Smooth muscle cell (in vitro differentiated cells): ENCODE measurements around the gene FCGR3A. TPM values are rescaled to one million over a fixed set of nuclear protein-coding genes. Genes with fewer than 3 reads are reported as not detected.
"Not testable (repeated sequence)": the region's sequence is repeated elsewhere in the genome, so short reads cannot be mapped to it uniquely, and the experiment has no call there.

Experiments
- DNase-seq: peaks from one replicate; lab custom pipeline; 2025; ENCODE audit not compliant: unreplicated experiment; lab: John Stamatoyannopoulos, UW
- H2AFZ ChIP-seq: fragments of 200-600 bp; sonication (generic); 2 replicates; pipeline ENCODE4 v1.6.0; 2016; ENCODE audit warnings: antibody characterized with exemption, low read depth, mild to moderate bottlenecking
- H3F3A ChIP-seq: fragments of 200-600 bp; sonication (generic); 2 replicates; pipeline ENCODE4 v1.6.0; 2017; ENCODE audit warnings: antibody characterized with exemption, low read depth
- H3K27ac ChIP-seq: fragments of 200-600 bp; sonication (generic); 2 replicates; pipeline ENCODE4 v1.5.1; 2016; ENCODE audit warnings: low read depth, mild to moderate bottlenecking
- H3K27me3 ChIP-seq: fragments of 200-600 bp; sonication (generic); 2 replicates; pipeline ENCODE4 v1.6.1; 2016; ENCODE audit warnings: low read depth, mild to moderate bottlenecking
- H3K36me3 ChIP-seq: fragments of 200-600 bp; sonication (generic); 2 replicates; pipeline ENCODE4 v1.5.1; 2016; ENCODE audit warnings: low read depth
- H3K4me1 ChIP-seq: fragments of 200-600 bp; sonication (generic); 2 replicates; pipeline ENCODE4 v1.5.1; 2016; ENCODE audit warnings: low read depth
- H3K4me2 ChIP-seq: fragments of 200-600 bp; sonication (generic); 2 replicates; pipeline ENCODE4 v1.6.0; 2016; ENCODE audit warnings: mild to moderate bottlenecking
- H3K4me3 ChIP-seq: fragments of 200-600 bp; sonication (generic); 2 replicates; pipeline ENCODE4 v1.5.1; 2016; ENCODE audit warnings: mild to moderate bottlenecking
- H3K79me2 ChIP-seq: fragments of 200-600 bp; sonication (generic); 2 replicates; pipeline ENCODE4 v1.6.0; 2016; ENCODE audit warnings: low read depth, mild to moderate bottlenecking
- H3K9ac ChIP-seq: fragments of 200-600 bp; sonication (generic); 2 replicates; pipeline ENCODE4 v1.6.0; 2016; ENCODE audit warnings: low read depth
- H3K9me3 ChIP-seq: fragments of 200-600 bp; sonication (generic); replicated peaks from 2 replicates; pipeline ENCODE4 v1.5.1; 2016; ENCODE audit warnings: low read depth
- H4K20me1 ChIP-seq: fragments of 200-600 bp; sonication (generic); 2 replicates; pipeline ENCODE4 v1.6.0; 2016; ENCODE audit warnings: low read depth
- WGBS: methylation state at CpG from one replicate; pipeline ENCODE4 v1.1.7; 2016; ENCODE audit warnings: low lambda C conversion rate; 5-methylcytosine and 5-hydroxymethylcytosine counted together
- polyA plus RNA-seq: library from polyadenylated mRNA; unstranded; fragments of >200 nt; fragmentation: Nextera tagmentation; extraction: Ambion mirVana; gene quantifications from 2 replicates; pipeline ENCODE4 v1.2.1, GENCODE V29; 2016
- total RNA-seq: library from RNA; depleted of rRNA; stranded (reverse); fragments of >200 nt; gene quantifications from 2 replicates; pipeline ENCODE4 v1.2.3, GENCODE V29; 2014

FCGR3A gene
- total and polyA plus RNA-seq, 2 experiments from 2014 or later: 0.09 TPM; not detected in 1

GRCh38 chr1:161553631-161554030 is 4.0 kb upstream of the FCGR3A start:
- H2AFZ ChIP-seq, H3K9ac ChIP-seq, H3K4me1 ChIP-seq, H3K27ac ChIP-seq, DNase-seq, H3K36me3 ChIP-seq, H3K9me3 ChIP-seq, H3K4me3 ChIP-seq, H3K79me2 ChIP-seq, H3K27me3 ChIP-seq, H3F3A ChIP-seq, H3K4me2 ChIP-seq, H4K20me1 ChIP-seq: not testable (repeated sequence)
- WGBS: 86% methylated on average over 2 of the region's 2 CpGs

DNA sequence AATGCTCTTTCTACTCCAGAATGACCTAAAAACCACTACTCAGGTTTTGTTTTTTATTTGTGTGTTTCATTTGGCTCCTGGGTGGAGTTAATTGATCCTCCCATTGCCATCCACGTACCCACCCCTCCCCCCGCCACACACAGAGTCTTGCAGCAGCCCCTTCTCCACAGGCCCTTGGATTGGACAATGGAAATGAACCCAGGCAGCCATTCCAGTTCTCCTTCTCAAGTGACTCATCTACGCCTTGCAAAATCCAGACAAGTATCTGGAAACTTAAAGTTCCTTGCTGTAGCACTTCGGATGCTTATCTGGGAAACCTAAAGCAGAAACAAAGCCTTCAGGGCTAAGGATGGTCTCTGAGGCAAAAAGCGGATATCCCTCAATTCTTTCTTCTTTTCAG is 1.3 kb upstream of the FCGR3A start:
- not testable (repeated sequence) for H3K9ac ChIP-seq, H3K9me3 ChIP-seq, H3K79me2 ChIP-seq, H3K27me3 ChIP-seq, H3K36me3 ChIP-seq, H4K20me1 ChIP-seq, H2AFZ ChIP-seq, DNase-seq, H3K27ac ChIP-seq, H3K4me1 ChIP-seq, H3K4me3 ChIP-seq, H3F3A ChIP-seq, H3K4me2 ChIP-seq
- WGBS: 68% methylated on average over 5 of the region's 5 CpGs

GRCh38 chr1:161548749-161549406 is 740 bp downstream of the FCGR3A start:
- not testable (repeated sequence) for H3K4me1 ChIP-seq, H2AFZ ChIP-seq, H3K27ac ChIP-seq, H3K9ac ChIP-seq, H3F3A ChIP-seq, H4K20me1 ChIP-seq, DNase-seq, H3K79me2 ChIP-seq, H3K4me2 ChIP-seq, H3K36me3 ChIP-seq, H3K9me3 ChIP-seq, H3K4me3 ChIP-seq, H3K27me3 ChIP-seq
- WGBS: 94% methylated on average over 1 of the region's 2 CpGs

GRCh38 chr1:161547995-161548741 is 1.4 kb downstream of the FCGR3A start:
- H3K9me3 ChIP-seq, H3K4me1 ChIP-seq, H3F3A ChIP-seq, H3K9ac ChIP-seq, H3K36me3 ChIP-seq, H3K4me3 ChIP-seq, H3K79me2 ChIP-seq, DNase-seq, H3K4me2 ChIP-seq, H2AFZ ChIP-seq, H4K20me1 ChIP-seq, H3K27me3 ChIP-seq, H3K27ac ChIP-seq: not testable (repeated sequence)
- WGBS: 79% methylated on average over 8 of the region's 8 CpGs

- H3K4me1 ChIP-seq, H3K9me3 ChIP-seq, H4K20me1 ChIP-seq, H3K79me2 ChIP-seq, H3K27me3 ChIP-seq, H3K4me2 ChIP-seq, H2AFZ ChIP-seq, H3K9ac ChIP-seq, H3K27ac ChIP-seq, H3K4me3 ChIP-seq, H3K36me3 ChIP-seq, H3F3A ChIP-seq, DNase-seq: not testable (repeated sequence)
- 79% methylated on average over 11 of the region's 11 CpGs for whole genome bisulfite sequencing
Measured at GRCh38 chr1:161545005-161545731, 4.5 kb downstream of the FCGR3A start.

- WGBS: 89% methylated on average over 1 of the region's 1 CpG
- not testable (repeated sequence) for H3K9me3 ChIP-seq, H2AFZ ChIP-seq, DNase-seq, H3K79me2 ChIP-seq, H3K4me2 ChIP-seq, H3K4me1 ChIP-seq, H3K27ac ChIP-seq, H3K9ac ChIP-seq, H3K4me3 ChIP-seq, H3K36me3 ChIP-seq, H3K27me3 ChIP-seq, H4K20me1 ChIP-seq, H3F3A ChIP-seq
Measured at GRCh38 chr1:161543125-161543524, 6.5 kb downstream of the FCGR3A start.

DNA sequence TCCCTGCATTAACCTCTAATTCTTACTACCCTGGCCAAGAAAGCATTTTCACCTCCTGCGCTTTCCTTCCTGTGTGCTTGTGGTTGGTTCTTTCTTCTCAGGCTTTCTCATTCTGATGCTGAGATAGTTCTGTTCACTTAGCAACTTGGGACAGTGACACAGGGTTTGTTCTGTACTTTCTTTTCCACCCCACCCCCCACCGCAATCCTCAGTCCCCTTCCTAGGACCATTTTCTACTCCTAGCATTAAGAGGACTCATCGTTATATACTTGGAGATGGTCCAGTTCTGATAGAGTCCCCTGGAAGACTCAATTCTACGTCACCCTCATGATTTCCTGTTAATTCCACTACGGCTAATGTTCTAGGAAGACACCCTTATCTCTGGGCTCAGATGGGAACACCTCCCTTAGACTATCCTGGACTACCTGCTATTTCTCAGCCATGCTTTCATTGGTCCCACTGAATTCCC is 7.5 kb downstream of the FCGR3A start:
- H3K79me2 ChIP-seq, H3K9me3 ChIP-seq, H3K4me1 ChIP-seq, H3K4me3 ChIP-seq, H3K27ac ChIP-seq, H3K27me3 ChIP-seq, H3K36me3 ChIP-seq, H3F3A ChIP-seq, H3K4me2 ChIP-seq, H4K20me1 ChIP-seq, H3K9ac ChIP-seq, DNase-seq, H2AFZ ChIP-seq: not testable (repeated sequence)
- 94% methylated on average over 5 of the region's 5 CpGs for WGBS

GRCh38 chr1:161540570-161540960 is 9.1 kb downstream of the FCGR3A start:
- H3K4me3 ChIP-seq: peak overlapping the region; percentile 81
- WGBS: 52% methylated on average over 10 of the region's 10 CpGs
- H3F3A ChIP-seq, H3K4me1 ChIP-seq, H3K9me3 ChIP-seq, H3K27me3 ChIP-seq, H2AFZ ChIP-seq, H3K27ac ChIP-seq, H3K79me2 ChIP-seq, H3K9ac ChIP-seq, DNase-seq, H3K36me3 ChIP-seq, H4K20me1 ChIP-seq: not testable (repeated sequence)
- H3K4me2 ChIP-seq: peak overlapping the region; percentile 92
